Smooth muscle cell (in vitro differentiated cells): ENCODE measurements around the gene GP1BB. TPM values are rescaled to one million over a fixed set of nuclear protein-coding genes. Genes with fewer than 3 reads are reported as not detected.
A peak's percentile ranks its signal among the peaks of the same experiment; 100 is the strongest.

Experiments
- DNase-seq: peaks from one replicate; lab custom pipeline; 2025; ENCODE audit not compliant: unreplicated experiment; lab: John Stamatoyannopoulos, UW
- H2AFZ ChIP-seq: fragments of 200-600 bp; sonication (generic); 2 replicates; pipeline ENCODE4 v1.6.0; 2016; ENCODE audit warnings: antibody characterized with exemption, low read depth, mild to moderate bottlenecking
- H3F3A ChIP-seq: fragments of 200-600 bp; sonication (generic); 2 replicates; pipeline ENCODE4 v1.6.0; 2017; ENCODE audit warnings: antibody characterized with exemption, low read depth
- H3K27ac ChIP-seq: fragments of 200-600 bp; sonication (generic); 2 replicates; pipeline ENCODE4 v1.5.1; 2016; ENCODE audit warnings: low read depth, mild to moderate bottlenecking
- H3K27me3 ChIP-seq: fragments of 200-600 bp; sonication (generic); 2 replicates; pipeline ENCODE4 v1.6.1; 2016; ENCODE audit warnings: low read depth, mild to moderate bottlenecking
- H3K36me3 ChIP-seq: fragments of 200-600 bp; sonication (generic); 2 replicates; pipeline ENCODE4 v1.5.1; 2016; ENCODE audit warnings: low read depth
- H3K4me1 ChIP-seq: fragments of 200-600 bp; sonication (generic); 2 replicates; pipeline ENCODE4 v1.5.1; 2016; ENCODE audit warnings: low read depth
- H3K4me2 ChIP-seq: fragments of 200-600 bp; sonication (generic); 2 replicates; pipeline ENCODE4 v1.6.0; 2016; ENCODE audit warnings: mild to moderate bottlenecking
- H3K4me3 ChIP-seq: fragments of 200-600 bp; sonication (generic); 2 replicates; pipeline ENCODE4 v1.5.1; 2016; ENCODE audit warnings: mild to moderate bottlenecking
- H3K79me2 ChIP-seq: fragments of 200-600 bp; sonication (generic); 2 replicates; pipeline ENCODE4 v1.6.0; 2016; ENCODE audit warnings: low read depth, mild to moderate bottlenecking
- H3K9ac ChIP-seq: fragments of 200-600 bp; sonication (generic); 2 replicates; pipeline ENCODE4 v1.6.0; 2016; ENCODE audit warnings: low read depth
- H3K9me3 ChIP-seq: fragments of 200-600 bp; sonication (generic); replicated peaks from 2 replicates; pipeline ENCODE4 v1.5.1; 2016; ENCODE audit warnings: low read depth
- H4K20me1 ChIP-seq: fragments of 200-600 bp; sonication (generic); 2 replicates; pipeline ENCODE4 v1.6.0; 2016; ENCODE audit warnings: low read depth
- WGBS: methylation state at CpG from one replicate; pipeline ENCODE4 v1.1.7; 2016; ENCODE audit warnings: low lambda C conversion rate; 5-methylcytosine and 5-hydroxymethylcytosine counted together
- polyA plus RNA-seq: library from polyadenylated mRNA; unstranded; fragments of >200 nt; fragmentation: Nextera tagmentation; extraction: Ambion mirVana; gene quantifications from 2 replicates; pipeline ENCODE4 v1.2.1, GENCODE V29; 2016
- total RNA-seq: library from RNA; depleted of rRNA; stranded (reverse); fragments of >200 nt; gene quantifications from 2 replicates; pipeline ENCODE4 v1.2.3, GENCODE V29; 2014
- TF ChIP-seq, protein P1 (sequence below): fragments of 200-600 bp; sonication (generic); IDR thresholded peaks from 2 replicates; pipeline ENCODE4 v1.5.1; 2017; ENCODE audit warnings: borderline replicate concordance, mild to moderate bottlenecking, antibody characterized with exemption; ENCODE audit not compliant: insufficient read depth, poor library complexity, severe bottlenecking

The GP1BB gene
- total and polyA plus RNA-seq, 2 experiments from 2014 or later, result 0.94 to 9.7 TPM

DNA sequence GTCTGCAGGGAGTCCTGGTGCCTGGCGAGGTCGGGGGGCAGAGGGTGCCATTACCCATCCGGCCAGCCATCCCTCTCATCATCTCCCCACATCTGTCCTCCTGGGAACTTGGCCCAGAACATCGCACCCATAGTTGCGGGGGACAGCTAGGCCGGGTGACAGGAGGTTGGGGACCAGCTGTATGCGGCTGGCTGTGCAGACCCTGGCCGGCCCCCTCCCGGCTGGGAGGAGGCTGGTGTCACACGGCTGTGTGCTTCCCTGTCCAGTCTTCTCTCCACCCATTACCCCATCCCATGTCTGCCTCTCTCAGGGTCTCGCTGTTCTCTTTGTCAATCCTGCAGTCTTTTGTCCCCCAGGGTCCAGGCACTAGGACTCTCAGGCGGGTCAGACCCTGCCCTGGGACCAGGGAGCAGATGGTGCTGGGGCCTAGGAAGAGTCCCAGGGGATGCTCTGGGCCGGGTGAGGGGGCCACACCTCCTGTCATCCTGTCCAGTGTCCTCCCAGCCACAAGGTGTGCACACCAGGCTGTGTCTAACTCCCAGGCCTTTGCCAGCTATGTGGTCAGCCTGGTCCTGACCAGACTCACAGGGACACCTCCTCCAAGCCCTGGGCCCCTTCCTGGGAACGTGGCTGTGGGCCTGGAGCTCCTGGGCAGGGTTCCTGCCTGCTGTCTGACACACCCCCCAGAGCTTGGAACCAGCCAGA lies 30.8 kb downstream of the GP1BB start:
- Histone ChIP-seq H3K9ac (no peak overlapping the region), H3K4me1 (peaks cover 12% of the 10 kb centered on the region), H3K9me3 (no peaks in the 10 kb centered on the region), H4K20me1 (no peaks in the 10 kb centered on the region), H3F3A (no peaks in the 10 kb centered on the region), H3K4me2 (no peak overlapping the region), H3K27me3 (peaks cover 74% of the 10 kb centered on the region), H3K79me2 (no peaks in the 10 kb centered on the region), H3K36me3 (no peaks in the 10 kb centered on the region), H3K27ac (no peak overlapping the region), H3K4me3 (no peak overlapping the region), H2AFZ (no peak overlapping the region)
- 76% methylated on average over 14 of the region's 14 CpGs for WGBS
- TF ChIP-seq, protein P1, sequence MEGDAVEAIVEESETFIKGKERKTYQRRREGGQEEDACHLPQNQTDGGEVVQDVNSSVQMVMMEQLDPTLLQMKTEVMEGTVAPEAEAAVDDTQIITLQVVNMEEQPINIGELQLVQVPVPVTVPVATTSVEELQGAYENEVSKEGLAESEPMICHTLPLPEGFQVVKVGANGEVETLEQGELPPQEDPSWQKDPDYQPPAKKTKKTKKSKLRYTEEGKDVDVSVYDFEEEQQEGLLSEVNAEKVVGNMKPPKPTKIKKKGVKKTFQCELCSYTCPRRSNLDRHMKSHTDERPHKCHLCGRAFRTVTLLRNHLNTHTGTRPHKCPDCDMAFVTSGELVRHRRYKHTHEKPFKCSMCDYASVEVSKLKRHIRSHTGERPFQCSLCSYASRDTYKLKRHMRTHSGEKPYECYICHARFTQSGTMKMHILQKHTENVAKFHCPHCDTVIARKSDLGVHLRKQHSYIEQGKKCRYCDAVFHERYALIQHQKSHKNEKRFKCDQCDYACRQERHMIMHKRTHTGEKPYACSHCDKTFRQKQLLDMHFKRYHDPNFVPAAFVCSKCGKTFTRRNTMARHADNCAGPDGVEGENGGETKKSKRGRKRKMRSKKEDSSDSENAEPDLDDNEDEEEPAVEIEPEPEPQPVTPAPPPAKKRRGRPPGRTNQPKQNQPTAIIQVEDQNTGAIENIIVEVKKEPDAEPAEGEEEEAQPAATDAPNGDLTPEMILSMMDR, result no peak
- DNase-seq, result no peak

DNA sequence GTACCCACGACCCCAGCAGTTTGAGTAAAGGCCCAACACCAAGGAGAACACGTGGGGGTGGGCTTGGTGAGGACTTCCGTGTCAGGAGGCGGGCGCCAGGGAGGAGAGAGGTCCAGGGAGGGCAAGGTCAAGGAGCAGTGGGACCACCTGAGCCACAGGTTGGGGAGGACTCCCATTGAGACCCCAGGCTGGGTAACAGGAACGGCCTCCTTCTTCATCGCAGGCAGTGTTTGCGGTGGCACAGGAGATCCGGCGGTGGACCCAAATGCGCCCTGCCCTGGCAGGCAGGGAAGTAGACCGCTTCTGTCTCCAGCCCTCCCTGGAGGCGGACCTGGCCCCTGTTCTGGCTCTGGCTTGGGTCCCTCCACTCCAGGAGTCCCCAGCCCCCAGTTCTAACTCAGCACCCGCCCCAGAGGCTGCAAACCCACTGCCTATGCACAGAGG lies 31.4 kb downstream of the GP1BB start:
- Histone ChIP-seq H3K27ac (no peak overlapping the region), H3K79me2 (no peaks in the 10 kb centered on the region), H3K4me3 (no peak overlapping the region), H2AFZ (no peak overlapping the region), H3K9me3 (no peaks in the 10 kb centered on the region), H3K36me3 (no peaks in the 10 kb centered on the region), H3K9ac (no peak overlapping the region), H3F3A (no peaks in the 10 kb centered on the region), H3K4me2 (peak overlapping the region; percentile 32), H4K20me1 (no peaks in the 10 kb centered on the region), H3K27me3 (peaks cover 80% of the 10 kb centered on the region), H3K4me1 (peaks cover 12% of the 10 kb centered on the region)
- DNase-seq, result no peak
- TF ChIP-seq, protein P1, result no peak
- 47% methylated on average over 5 of the region's 14 CpGs for WGBS

DNA sequence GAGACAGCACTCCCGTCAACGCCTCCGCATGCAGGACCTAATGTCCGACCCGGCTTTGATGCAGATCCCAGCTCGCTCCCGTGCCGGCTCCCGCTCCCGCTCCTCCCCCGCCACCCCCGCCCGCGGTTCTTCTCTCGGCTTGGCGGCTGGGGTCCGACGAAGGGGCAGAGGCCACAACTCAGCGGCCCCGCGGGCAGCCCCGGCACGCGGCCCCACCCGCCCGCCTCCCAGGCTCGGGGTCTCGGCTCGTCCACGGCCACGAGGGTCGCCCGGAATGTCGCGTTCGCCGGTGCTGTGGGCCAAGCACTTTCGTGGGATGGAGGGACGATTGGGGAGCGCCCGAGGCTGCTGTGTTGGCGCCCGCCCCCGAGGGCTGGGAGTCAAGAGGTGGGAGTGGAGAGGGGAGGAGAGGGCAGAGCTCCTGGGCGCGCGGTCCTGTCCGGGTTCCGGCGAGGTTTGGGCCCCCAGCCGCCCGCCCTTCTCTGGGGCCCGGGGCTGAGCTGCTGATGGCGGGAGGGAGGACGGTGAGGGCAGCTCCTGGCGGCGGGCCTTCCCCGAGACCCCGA lies 31.9 kb downstream of the GP1BB start:
- Histone ChIP-seq H3K4me1 (peaks cover 15% of the 10 kb centered on the region), H3K27me3 (peaks cover 85% of the 10 kb centered on the region), H3K79me2 (no peaks in the 10 kb centered on the region), H3K9me3 (no peaks in the 10 kb centered on the region), H3K4me2 (peak overlapping the region; percentile 32), H3K27ac (no peak overlapping the region), H3K9ac (no peak overlapping the region), H3K36me3 (no peaks in the 10 kb centered on the region), H4K20me1 (no peaks in the 10 kb centered on the region), H3F3A (no peaks in the 10 kb centered on the region), H2AFZ (no peak overlapping the region), H3K4me3 (no peak overlapping the region)
- DNase-seq, result no peak
- 3% methylated on average over 18 of the region's 59 CpGs for WGBS
- TF ChIP-seq, protein P1, result no peak
